AG20443 (cell line): ENCODE measurements around the gene MYCBPAP.

ENCODE experiments used
- DNase-seq: peaks from one replicate; pipeline ENCODE4 v3.0.0; 2012; ENCODE audit warnings: low spot score, mixed read lengths

MYCBPAP gene

GRCh38 chr17:50538549-50539410 is 30.5 kb downstream of the MYCBPAP start:
- no peak for DNase-seq

DNA sequence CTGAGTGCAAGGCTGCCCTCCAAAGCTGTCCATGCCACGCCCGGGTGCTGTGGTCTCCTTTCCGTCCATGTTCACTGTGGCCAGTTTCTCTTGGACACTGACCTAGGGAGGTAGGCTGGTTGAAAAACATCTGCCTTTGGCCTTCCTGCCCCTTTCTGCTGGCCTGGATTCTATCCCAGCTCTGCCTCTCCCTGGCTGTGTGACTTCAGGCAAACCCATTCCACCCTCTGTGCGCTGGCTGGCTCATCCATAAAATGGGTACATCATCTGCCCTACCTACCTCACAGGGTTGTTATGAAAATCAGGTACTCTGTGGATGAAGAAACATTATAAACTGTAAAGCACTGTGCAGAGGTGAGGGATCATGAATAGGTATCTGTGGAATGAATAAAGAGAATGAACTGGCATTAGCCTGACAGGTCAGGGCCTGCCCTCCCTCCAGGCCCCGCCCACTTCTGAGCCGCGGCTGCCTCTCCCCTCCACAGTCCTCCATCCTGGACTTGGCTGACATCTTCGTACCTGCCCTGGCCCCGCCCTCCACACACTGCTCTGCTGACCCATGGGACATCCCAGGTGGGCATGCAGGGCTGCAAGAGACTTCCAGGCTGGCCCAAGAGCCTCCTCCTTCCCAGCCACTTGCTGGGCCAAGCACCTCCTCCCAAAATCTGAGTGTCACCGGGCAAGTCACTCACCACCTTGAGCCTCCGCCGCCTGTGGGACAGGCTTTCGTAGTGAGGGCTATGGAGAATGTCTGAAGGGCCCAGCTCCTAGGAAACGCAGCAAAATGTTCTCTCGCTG is 31.7 kb downstream of the MYCBPAP start:
- no peak for DNase-seq

DNA sequence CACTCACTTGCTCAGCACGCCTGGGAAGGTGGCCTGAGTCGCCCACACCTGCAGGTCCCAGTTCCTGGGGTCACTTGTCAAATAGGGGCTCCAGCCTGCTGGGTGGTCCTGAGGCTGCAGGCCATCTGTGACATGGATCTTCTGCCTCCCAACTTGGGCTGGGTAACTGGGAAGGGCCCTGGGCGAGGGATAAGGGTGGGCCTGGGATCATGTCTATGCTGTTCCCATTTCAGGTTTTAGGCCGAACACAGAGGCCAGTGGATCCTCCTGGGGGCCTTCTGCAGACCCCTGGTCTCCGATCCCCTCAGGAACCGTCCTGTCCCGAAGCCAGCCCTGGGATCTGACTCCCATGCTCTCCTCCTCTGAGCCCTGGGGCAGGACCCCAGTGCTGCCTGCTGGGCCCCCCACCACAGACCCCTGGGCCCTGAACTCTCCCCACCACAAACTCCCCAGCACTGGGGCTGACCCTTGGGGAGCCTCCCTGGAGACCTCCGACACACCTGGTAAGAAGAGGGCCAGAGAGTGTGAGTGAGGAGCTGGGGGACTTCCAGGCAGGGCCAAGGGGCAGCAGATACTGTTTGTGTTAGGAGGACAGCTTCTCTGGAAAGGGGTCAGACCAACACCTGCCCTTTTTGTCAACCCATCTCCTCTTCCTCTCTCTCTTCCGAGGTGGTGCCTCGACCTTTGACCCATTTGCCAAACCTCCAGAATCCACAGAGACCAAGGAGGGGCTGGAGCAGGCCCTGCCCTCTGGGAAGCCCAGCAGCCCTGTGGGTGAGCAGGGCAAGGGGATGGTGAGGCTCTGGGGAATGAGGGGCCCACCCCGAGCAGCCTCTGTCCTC is 32.5 kb downstream of the MYCBPAP start:
- DNase-seq = no peak

DNA sequence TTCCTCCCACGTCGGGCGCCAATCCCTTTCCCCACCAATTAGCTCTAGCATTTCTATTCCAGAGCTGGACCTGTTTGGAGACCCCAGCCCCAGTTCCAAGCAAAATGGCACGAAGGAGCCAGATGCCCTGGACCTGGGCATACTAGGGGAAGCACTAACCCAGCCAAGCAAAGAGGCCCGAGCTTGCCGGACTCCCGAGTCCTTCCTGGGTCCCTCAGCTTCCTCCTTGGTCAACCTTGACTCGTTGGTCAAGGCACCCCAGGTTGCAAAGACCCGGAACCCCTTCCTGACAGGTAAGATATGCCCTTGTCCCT is 33.1 kb downstream of the MYCBPAP start:
- DNase-seq = no peak

DNA sequence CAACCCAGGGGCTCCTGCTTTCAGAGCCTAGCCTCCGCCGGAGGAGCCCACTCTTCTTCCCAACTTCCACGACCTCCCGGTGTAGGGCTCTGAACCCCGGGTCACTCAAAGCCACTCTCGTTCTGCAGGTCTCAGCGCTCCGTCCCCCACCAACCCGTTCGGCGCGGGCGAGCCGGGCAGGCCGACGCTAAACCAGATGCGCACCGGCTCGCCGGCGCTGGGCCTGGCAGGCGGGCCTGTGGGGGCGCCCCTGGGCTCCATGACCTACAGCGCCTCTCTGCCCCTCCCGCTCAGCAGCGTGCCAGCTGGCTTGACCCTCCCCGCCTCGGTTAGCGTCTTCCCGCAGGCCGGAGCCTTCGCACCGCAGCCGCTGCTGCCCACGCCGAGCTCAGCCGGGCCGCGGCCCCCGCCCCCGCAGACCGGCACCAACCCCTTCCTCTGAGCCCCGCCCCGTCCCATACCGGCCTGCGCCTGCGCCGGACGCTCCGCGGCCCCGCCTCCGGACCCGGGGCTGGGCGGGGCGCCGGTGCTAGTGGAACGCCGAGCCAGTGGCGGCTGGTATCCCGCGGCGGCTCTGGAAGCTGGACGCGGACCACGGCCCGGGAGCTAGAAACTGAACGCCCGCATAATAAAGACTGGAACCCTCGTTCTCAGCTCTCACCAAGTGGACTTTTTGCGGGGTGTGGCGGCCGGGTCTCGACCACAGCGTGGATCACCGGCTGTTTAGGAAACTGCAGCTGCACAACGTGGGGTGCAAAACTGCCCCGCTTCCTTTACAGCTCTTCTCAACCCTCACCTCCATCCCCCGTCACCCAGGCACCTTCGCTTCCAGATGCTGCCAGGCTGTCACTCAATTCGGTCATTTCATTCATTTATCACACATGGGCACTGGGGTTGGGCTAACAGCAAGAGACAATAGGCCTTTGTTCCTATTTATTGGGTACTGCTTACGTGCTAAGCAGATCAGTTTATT is 33.8 kb downstream of the MYCBPAP start:
- DNase-seq = peak; percentile 100

GRCh38 chr17:50542795-50543774 is 34.8 kb downstream of the MYCBPAP start:
- no peak for DNase-seq

DNA sequence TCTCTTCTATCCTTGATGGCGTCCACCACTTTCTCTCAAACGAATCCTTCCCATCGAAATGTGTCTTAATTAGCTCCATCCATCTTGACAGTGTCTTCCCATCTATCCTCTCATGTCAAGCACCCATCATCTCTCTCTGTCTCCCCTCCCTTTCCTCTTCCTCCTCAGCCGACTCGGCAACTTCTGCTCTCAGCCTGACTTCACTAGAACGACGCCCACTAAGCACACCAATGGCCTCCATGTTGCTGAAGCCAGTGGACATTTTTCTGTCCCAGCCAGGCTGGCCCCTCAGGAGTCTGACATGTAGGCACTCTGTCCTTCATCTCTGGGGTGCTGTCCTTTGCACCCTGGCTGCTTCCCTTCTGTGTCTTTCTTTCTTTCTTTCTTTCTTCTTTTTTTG is 36.3 kb downstream of the MYCBPAP start:
- DNase-seq = no peak

- DNase-seq = no peak
Measured at GRCh38 chr17:50545311-50545710, 37.1 kb downstream of the MYCBPAP start.

- DNase-seq = no peak
Measured at GRCh38 chr17:50546701-50547034, 38.4 kb downstream of the MYCBPAP start.

GRCh38 chr17:50547035-50547735 is 38.9 kb downstream of the MYCBPAP start, which contains the start of gene SPATA20:
Gene SPATA20, plus strand, starts transcription at chr17:50547174. Its CDS starts 35 bp downstream, at chr17:50547209.
- peak; percentile 94 for DNase-seq

GRCh38 chr17:50547736-50548083 is 39.5 kb downstream of the MYCBPAP start:
- DNase-seq = peak; percentile 46

DNA sequence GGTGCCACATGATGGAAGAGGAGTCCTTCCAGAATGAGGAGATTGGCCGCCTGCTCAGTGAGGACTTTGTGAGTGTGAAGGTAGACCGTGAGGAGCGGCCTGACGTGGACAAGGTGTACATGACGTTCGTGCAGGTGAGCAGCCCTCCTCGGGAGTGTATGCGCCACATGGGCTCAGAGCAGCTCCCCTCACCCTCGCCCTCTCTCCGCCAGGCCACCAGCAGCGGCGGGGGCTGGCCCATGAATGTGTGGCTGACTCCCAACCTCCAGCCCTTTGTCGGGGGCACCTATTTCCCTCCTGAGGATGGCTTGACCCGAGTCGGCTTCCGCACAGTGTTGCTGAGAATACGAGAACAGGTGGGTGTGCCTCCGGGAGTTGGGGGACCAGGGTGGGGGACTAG is 40.6 kb downstream of the MYCBPAP start:
- DNase-seq = no peak

DNA sequence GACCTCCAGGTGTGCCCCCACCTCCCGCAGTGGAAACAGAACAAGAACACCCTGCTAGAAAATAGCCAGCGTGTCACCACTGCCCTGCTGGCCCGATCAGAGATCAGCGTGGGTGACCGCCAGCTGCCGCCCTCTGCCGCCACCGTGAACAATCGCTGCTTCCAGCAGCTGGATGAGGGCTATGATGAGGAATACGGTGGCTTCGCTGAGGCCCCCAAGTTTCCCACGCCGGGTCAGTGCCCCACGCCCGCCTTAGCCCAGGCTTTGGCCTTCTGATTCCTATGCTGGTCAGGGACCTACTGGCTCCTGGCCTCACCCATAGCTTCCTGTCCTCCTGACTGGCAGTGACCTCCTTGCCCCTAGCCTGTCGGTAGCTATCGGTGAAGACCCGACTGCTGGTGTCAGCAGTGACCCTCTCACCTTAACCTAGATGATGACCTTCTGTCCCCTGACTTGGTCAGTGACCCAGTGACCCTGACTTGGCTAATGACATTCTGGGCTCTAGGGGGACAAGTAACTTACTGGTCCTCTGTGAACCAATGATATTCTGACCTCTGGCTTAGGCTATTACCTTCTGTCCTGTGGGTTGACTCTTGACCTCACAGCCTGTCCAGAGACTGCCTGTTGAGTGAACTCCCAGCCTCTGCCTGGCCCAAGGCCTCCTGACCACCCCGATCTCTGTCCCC is 41.2 kb downstream of the MYCBPAP start:
- DNase-seq = no peak

GRCh38 chr17:50549969-50550368 is 41.7 kb downstream of the MYCBPAP start:
- no peak for DNase-seq

- peak; percentile 88 for DNase-seq
Measured at GRCh38 chr17:50550661-50551432, 42.6 kb downstream of the MYCBPAP start.

- DNase-seq = no peak
Measured at GRCh38 chr17:50551433-50551815, 43.2 kb downstream of the MYCBPAP start.

DNA sequence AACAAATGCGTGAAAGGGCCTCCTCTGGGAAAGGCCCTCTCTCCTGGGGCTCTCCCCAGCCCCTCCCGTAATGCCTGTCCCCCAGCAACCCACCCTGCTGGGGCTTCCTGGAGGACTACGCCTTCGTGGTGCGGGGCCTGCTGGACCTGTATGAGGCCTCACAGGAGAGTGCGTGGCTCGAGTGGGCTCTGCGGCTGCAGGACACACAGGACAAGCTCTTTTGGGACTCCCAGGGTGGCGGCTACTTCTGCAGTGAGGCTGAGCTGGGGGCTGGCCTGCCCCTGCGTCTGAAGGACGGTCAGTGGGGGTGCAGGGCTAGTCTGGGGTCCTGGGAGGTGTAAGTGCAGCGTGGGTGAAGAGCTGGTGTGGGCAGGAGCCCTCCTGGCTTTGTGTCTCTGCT is 43.6 kb downstream of the MYCBPAP start:
- DNase-seq = no peak

DNA sequence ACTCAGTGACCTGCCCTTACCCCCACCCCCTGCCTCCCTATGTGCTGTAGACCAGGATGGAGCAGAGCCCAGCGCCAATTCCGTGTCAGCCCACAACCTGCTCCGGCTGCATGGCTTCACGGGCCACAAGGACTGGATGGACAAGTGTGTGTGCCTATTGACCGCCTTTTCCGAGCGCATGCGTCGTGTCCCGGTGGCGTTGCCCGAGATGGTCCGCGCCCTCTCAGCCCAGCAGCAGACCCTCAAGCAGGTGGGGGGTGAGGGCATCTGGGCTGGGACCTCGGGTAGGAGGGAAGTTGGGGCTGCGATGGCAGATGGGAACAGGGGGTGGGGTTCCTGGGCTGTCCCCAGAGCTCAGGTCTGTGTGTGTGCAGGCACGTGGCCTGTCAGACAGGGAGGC is 46.0 kb downstream of the MYCBPAP start:
- DNase-seq = no peak
